ENCODE results near the gene CLN5.
"Not testable (repeated sequence)": the region's sequence is repeated elsewhere in the genome, so short reads cannot be mapped to it uniquely, and the experiment has no call there.

The CLN5 gene

GRCh38 chr13:76991796-76992547 lies at the start of gene CLN5:
Gene CLN5, plus strand, starts transcription at chr13:76992081. Its CDS starts 18 bp downstream, at chr13:76992099.
- peak; percentile 98 for DNase-seq

DNA sequence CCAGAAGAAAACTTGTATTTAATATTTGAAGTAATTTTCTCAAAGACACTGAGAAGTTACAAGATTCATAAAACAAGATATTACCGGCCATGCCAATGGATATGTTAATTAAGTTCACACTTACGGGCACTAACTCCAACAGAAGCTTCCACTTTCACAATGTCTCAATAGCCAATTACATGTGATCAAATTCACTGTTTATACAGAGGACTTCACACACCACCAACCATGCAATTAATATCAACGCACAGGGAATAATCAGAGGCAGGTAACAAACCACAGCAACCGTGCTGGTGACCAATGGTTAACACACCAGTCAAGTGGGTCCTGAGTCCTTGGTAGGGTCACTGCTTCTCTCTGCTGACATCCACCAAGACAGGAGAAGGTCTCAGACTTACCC lies 49.5 kb upstream of the CLN5 start:
- no peak for DNase-seq

- DNase-seq, result no peak
These were observed 48.2 kb upstream of the CLN5 start for GRCh38 chr13:76943646-76944045.

DNA sequence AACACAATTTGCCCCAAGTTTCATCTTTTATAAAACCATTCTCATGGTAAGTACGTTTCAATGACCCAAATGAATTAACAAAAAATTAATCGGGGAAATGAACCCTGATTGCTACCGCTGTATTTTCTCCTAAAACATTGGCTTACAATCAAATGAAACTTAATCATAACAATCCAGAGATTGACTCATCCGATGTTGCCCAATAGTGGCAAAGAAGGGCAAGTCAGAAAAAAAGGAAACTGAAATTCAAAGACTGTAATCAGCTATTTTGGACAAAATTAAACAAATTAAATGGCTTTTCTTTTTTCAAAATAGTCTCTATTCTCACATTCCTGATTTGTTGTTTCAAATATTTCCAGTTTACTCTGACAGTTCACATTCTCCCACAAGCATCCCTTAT lies 47.4 kb upstream of the CLN5 start:
- DNase-seq, result no peak

DNA sequence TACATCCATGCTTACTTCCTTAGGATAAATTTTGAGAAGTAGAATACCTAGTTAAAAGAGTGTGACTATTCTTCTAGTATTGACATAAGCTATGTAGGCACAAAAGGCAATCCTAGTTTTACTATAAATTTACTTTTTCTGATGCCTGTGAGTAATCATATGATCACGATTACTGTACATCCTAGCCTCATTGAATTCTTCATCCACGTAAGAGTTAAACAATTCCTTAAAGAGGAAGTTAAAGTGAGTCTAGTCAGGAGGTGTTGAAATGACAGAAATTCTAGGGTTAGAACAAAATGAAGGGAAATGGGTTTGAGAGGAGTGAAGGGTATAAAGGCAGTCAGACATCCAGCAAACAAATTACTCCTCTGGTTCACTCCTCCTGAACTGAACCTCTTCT lies 43.7 kb upstream of the CLN5 start, which contains the start of gene ACOD1:
TSS of gene ACOD1 (plus strand) at position 363 of the 400 bp plus-strand sequence. CDS start 48 bp downstream, outside the sequence.
- no peak for DNase-seq

DNA sequence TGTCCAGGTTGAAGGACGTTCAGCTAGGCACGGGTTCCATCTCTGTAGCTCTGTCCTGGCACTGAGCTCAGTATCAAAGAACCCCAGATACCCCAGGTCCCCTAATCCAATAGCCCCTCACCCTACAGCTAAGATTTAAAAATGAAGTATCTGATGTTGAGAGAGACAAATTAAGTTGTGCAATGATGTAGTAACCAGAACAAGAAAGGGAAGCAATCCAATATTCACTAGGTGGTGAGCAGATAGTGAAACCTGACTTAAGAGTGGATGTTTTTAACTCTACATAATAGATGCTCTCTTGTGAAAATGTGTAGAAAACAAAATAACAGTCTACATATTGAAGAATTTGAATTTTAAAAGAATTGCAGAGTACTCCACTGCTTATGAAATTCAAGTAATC lies 41.8 kb upstream of the CLN5 start:
- no peak for DNase-seq

GRCh38 chr13:76953968-76954367 lies 37.9 kb upstream of the CLN5 start:
- no peak for DNase-seq

DNA sequence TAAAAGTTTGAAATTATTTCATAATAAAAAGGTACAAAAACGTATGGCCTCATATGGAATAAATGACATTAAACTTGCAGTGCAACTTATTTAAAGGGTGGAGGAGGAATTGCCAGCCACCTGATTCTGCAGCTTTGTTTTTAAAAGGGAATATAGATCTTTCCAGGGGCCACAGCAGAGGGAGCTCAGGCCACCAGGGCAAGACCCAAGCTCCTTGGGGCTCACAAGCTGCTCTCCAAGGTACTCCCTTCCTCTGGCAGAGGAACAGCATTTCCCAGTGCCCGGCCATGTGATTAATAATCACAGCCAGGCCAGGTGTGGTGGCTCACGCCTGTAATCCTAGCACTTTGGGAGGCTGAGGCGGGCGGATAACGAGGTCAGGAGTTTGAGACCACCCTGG lies 37.3 kb upstream of the CLN5 start:
- no peak for DNase-seq

DNA sequence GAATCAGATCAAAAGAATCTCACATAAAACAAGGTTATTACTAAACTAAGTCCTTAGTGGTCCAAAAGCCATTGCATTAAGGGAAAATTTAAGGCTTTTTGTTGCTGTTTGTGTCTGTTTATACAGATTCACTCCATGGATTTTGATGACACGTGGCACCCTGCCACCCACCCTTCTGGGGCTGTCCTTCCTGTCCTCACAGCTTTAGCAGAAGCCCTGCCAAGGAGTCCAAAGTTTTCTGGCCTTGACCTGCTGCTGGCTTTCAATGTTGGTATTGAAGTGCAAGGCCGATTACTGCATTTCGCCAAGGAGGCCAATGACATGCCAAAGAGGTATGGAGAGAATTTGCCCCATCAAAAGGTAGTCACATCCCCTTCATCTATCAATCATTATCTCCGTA lies 36.7 kb upstream of the CLN5 start:
- no peak for DNase-seq

GRCh38 chr13:76955661-76956060 lies 36.2 kb upstream of the CLN5 start:
- no peak for DNase-seq

- DNase-seq, result no peak
These were observed 32.9 kb upstream of the CLN5 start for GRCh38 chr13:76958841-76959432.

- DNase-seq, result not testable (repeated sequence)
These were observed 32.1 kb upstream of the CLN5 start for GRCh38 chr13:76959734-76960133.

GRCh38 chr13:76965759-76966421 lies 26.0 kb upstream of the CLN5 start:
- DNase-seq, result no peak

GRCh38 chr13:76967031-76967430 lies 24.9 kb upstream of the CLN5 start:
- no peak for DNase-seq

- no peak for DNase-seq
These were observed 23.8 kb upstream of the CLN5 start for GRCh38 chr13:76968041-76968440.

DNA sequence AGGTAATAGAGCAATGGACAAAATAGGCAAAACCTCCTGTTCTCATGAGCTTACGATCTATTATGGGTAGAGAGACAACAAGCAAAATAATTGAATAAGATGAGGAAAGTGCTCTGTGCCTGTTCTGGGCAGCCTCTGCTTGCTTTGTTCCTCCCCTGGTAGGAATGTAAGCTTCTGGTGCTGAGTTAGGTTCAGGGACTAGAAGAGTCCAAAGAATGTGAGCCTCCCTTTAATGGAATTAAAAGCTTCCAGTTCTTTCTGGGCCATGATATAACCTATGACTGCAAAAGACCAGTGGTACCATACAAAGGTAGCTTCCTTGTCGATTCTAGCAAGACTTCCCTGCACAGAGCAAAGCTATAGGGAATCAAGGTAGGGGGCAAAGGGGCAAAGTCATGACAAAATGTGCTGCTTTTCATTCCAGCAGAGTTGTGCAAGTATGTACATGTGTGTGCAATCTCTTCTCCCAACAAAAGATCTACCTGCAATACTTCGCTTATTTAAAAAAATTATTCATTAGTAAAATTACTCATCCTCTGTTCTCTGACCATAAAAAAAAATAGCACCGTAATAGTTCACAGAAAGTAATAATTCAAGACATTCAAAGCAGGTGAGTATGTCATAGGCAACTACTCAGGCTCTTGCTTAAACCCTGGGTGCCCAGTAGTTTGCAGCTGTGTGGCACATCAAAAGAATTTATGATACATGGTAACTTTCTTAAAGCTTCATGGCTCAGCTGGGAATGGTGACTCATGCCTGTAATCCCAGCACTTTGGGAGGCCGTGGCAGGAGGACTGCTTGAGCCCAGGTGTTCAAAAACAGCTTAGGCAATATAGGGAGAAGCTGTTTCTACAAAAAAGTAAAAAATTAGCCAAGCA lies 22.2 kb upstream of the CLN5 start:
- no peak for DNase-seq

DNA sequence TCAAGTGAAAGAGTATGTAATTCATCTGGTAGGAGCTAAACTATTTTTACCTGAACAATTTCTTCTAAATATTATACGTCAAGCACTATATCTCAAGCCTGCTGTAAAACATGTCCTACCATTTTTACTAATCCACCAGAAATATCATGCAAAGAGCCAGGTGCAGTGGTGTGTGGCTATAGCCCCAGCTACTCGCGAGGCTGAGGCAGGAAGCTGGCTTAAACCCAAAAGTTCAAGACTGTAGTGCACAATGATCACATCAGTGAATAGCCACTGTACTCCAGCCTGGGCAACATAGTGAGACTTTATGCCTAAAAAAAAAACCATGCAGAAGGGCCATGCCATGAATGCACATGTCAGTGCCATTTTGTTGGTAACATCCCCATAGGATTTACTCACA lies 20.7 kb upstream of the CLN5 start:
- no peak for DNase-seq

DNA sequence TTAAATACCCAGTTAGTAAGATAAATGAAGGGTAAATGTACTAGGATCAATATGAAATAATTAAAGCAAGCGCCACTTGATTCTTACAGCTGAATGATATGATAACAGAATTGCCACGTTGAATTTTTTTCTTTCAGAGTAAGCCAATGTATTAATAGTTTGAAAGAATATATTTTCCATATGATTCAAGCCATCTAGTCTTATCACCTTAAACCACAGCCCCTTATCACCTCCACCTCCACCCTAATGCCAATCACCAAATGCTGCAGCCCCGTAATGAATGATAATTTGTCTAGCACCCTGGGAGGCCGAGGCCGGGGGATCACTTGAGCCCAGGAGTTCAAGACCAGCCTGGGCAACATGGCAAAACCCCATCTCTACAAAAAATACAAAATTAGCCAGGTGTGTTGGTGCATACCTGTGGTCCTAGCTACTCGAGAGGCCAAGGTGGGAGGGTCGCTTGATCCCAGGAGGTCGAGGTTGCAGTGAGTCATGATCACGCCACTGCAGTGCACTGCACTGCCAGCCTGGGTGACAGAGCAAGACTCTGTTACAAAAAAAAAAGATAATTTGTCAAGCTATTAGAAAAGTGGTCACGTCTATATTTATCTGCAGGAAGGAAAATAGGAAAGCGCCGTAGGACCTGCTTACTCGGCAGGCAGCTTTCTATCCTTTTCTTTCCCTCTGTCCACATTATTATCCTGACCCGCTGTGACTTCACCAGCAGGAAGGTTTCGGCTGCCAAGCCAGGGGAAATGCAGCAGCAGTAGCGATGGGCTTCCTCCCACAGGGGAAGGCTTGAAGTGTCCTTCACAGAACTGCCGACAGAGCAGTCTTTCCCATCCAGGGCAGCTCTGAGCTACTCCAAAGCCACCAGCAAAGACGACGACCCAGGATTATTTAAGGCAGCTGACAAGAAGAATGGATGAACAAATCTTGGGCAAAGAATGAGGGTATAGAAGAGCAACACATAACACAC lies 19.7 kb upstream of the CLN5 start:
- DNase-seq, result no peak

DNA sequence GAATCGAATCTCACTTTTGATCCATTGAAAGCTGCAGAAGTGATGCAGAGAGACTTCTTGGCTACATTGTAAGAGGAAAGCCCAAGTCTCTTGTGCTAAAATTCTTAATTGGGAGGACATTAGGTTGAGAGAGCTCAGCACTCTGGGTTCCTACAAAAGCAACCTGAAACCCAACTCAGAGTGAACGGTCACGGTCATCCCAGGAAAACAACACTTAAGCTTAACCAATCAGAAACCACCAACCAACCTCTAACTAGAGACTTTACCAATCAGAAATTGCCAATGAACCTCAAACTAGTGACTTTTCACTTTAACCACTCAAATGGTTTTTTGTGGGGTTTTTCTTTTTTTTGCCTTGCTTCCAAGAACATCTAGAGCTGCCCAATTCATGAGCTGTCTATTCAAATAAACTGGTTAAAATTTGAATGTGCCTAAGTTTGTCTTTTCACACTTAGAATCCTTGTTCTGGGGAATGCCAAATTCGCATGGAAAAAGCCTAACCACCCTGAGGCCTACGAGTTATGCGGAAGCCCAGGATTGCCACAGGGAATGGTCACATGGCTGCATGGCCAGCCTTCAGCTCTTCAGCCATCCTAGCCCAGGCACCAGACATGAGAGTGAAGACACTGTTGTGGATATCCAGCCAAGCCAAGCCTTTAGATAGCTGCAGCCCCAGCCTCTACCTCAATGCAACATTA lies 17.8 kb upstream of the CLN5 start:
- no peak for DNase-seq

DNA sequence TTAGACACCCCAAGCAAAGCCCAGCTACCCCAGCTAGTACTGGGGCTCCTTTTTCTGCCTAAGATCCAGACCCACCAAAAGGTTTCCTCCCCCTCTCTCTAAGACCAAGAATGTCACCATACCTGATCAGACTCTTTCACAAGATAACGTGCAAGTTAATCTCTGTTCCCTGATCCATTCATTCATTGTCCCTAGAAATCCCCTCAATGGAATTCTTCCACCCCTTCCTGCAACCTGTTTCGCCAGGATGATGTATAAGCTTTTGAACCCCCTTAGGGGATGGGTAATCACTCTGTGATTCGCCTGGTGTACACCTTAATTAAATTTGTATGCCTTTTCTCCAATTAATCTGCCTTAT lies 17.3 kb upstream of the CLN5 start:
- no peak for DNase-seq

DNA sequence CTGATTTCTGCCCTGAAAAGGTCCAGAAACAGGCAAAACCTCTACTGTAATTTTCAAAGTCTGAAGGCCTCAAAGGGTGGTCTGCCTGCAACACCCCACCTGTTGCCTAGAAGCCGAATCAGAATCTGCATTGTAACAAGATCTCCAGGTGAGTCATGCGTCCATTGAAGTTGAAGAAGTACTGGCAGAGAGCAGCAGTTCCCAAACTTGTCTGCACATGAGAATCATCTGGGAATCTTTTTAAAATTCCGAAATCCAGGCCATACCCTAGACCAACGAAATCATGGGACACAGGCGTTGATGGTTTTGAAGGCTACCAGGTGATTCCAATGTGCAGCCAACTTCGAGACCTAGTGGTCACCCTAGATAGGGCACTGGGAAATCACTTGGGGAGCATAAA lies 16.0 kb upstream of the CLN5 start:
- DNase-seq, result no peak
